ENCODE results near the gene TM9SF1.

DNA sequence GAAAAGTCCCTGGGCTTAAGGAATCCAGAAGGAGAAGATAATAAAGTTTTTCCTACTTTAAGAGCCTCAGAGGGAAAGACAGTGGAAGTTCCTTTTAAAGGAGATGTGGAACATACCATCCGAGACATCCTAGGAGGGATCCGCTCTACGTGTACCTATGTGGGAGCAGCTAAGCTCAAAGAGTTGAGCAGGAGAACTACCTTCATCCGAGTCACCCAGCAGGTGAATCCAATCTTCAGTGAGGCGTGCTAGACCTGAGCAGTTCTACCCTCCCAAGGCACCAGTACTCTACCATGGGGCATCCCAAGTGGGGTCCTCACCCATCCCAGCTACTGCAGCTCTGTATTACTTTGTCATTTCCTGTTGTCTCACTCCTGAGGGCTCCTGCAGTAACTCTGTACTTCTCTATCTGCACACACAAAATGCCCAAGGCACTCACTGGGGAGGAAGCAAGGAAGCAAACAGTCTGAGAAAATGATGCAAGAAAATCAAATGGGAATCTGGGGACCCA, 43.3 kb upstream of the TM9SF1 start:
- TF ChIP-seq POLR2AphosphoS5 (IDR thresholded peaks at IDR 0.05) = no peak
- TF ChIP-seq, protein P1, sequence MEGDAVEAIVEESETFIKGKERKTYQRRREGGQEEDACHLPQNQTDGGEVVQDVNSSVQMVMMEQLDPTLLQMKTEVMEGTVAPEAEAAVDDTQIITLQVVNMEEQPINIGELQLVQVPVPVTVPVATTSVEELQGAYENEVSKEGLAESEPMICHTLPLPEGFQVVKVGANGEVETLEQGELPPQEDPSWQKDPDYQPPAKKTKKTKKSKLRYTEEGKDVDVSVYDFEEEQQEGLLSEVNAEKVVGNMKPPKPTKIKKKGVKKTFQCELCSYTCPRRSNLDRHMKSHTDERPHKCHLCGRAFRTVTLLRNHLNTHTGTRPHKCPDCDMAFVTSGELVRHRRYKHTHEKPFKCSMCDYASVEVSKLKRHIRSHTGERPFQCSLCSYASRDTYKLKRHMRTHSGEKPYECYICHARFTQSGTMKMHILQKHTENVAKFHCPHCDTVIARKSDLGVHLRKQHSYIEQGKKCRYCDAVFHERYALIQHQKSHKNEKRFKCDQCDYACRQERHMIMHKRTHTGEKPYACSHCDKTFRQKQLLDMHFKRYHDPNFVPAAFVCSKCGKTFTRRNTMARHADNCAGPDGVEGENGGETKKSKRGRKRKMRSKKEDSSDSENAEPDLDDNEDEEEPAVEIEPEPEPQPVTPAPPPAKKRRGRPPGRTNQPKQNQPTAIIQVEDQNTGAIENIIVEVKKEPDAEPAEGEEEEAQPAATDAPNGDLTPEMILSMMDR (IDR thresholded peaks at IDR 0.05) = no peak
- no peak for TF ChIP-seq POLR2A (IDR thresholded peaks at IDR 0.05; ENCODE audit: low read depth)
- TF ChIP-seq EP300 (IDR thresholded peaks at IDR 0.05) = no peak

Measured in esophagus muscularis mucosa (tissue), 4 donors.